Measurements from ENCODE around the gene BRWD1.

Gene BRWD1

DNA sequence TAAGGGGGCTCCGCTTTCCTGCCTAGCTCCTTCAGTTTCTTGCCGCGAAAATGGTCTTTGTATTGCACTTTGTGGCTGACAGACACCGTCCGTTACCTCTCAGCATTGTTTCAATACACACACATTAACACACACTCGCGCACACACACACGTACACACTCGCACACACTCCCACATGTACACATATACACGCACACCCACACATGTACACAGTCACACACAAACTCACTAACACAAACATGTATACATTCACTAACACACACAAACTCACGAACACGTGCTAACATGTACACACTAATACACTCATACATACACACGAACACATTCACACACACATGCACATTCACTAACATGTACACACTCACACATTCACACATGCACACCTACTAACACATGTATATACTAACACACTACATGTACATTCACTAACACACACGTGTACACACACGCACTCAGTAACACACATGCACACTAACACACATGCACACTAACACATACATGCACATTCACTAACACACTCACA is 179.1 kb downstream of the BRWD1 start:
- DNase-seq (ENCODE audit: low read depth) = no peak

Measured in HS-5 (cell line).